ENCODE results near the gene CCNF. TPM values are rescaled to one million over a fixed set of nuclear protein-coding genes. Genes with fewer than 3 reads are reported as not detected.

CCNF gene
- total RNA-seq, 2 experiments from 2014 or later, result 0.81 to 1.3 TPM

DNA sequence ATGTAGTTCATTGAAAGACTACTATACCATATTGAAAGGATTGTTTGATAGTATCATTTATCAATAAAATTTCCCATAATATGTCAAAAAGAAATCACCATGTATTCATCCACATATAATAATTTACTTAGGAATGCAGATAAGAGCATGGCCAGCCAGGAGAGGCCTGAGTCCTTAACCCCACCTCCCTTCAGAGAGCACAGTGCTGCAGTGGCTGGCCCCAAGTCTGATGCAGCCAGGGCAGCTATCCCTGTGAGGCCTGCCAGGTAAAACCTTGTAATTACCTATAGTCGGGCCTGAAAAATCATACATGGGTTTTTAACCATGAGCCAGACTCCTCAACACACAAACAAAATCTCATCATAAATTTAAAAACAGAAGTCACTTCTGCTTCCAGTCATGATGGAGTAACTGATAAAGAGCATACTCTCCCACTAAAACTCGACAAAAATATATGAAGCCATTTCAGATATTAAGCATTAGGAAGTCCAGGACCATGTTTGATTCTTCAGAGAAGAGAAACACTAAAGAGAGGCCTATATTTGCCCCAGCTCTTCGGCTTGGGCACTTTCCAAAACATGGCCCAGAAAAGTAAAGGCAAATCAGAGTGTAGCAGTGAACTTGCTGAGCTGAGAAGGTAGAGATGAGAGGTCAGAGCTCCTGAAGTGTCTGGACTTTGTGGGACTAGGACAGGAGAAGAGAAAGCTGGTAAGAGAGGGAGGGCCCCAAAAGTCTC lies 40.9 kb upstream of the CCNF start:
- H3K27ac ChIP-seq (ENCODE audit: low read depth in 1 of 2, low read length in 2 of 2), result no peak overlapping the region
- Mint-ChIP-seq H3K27me3 (peaks cover 20% of the 10 kb centered on the region), H3K27ac (no peak overlapping the region), H3K36me3 (ENCODE audit: low read depth) (no peaks in the 10 kb centered on the region), H3K9me3 (no peaks in the 10 kb centered on the region), H3K4me3 (no peak overlapping the region), H3K4me1 (ENCODE audit: low read depth) (no peaks in the 10 kb centered on the region)
- H3K9me3 ChIP-seq (ENCODE audit: control insufficient read depth in 1 of 2, insufficient read depth in 1 of 2, low read length in 2 of 2), result peaks cover 0 to 8% of the 10 kb centered on the region in 2 experiments
- ATAC-seq (ENCODE audit: poor library complexity), result no peak
- H3K27me3 ChIP-seq (ENCODE audit: control insufficient read depth in 1 of 2, insufficient read depth in 2 of 2, low read length in 2 of 2), result no peaks in the 10 kb centered on the region
- intact Hi-C loops (cut with DNase I, micrococcal nuclease), result no loop called here
- CTCF ChIA-PET, result no interaction called here
- no peaks in the 10 kb centered on the region for H3K36me3 ChIP-seq (ENCODE audit: insufficient read depth, low read length)
- no peaks in the 10 kb centered on the region for H3K4me1 ChIP-seq (ENCODE audit: insufficient read depth, low read length)
- POLR2A ChIA-PET, result no interaction called here
- TF ChIP-seq, protein P1, sequence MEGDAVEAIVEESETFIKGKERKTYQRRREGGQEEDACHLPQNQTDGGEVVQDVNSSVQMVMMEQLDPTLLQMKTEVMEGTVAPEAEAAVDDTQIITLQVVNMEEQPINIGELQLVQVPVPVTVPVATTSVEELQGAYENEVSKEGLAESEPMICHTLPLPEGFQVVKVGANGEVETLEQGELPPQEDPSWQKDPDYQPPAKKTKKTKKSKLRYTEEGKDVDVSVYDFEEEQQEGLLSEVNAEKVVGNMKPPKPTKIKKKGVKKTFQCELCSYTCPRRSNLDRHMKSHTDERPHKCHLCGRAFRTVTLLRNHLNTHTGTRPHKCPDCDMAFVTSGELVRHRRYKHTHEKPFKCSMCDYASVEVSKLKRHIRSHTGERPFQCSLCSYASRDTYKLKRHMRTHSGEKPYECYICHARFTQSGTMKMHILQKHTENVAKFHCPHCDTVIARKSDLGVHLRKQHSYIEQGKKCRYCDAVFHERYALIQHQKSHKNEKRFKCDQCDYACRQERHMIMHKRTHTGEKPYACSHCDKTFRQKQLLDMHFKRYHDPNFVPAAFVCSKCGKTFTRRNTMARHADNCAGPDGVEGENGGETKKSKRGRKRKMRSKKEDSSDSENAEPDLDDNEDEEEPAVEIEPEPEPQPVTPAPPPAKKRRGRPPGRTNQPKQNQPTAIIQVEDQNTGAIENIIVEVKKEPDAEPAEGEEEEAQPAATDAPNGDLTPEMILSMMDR (IDR thresholded peaks at IDR 0.05), result no peak
- no peak for DNase-seq
- no peak overlapping the region for H3K4me3 ChIP-seq (ENCODE audit: low read length)

GRCh38 chr16:2388875-2389433 lies 40.3 kb upstream of the CCNF start:
- Mint-ChIP-seq H3K27me3 (peaks cover 20% of the 10 kb centered on the region), H3K4me1 (ENCODE audit: low read depth) (no peaks in the 10 kb centered on the region), H3K4me3 (no peak overlapping the region), H3K36me3 (ENCODE audit: low read depth) (no peaks in the 10 kb centered on the region), H3K9me3 (no peaks in the 10 kb centered on the region), H3K27ac (no peak overlapping the region)
- TF ChIP-seq, protein P1 (IDR thresholded peaks at IDR 0.05), result no peak
- intact Hi-C loops (cut with DNase I, micrococcal nuclease), result no loop called here
- POLR2A ChIA-PET, result no interaction called here
- Histone ChIP-seq H3K36me3 (ENCODE audit: insufficient read depth, low read length) (no peaks in the 10 kb centered on the region), H3K4me1 (ENCODE audit: insufficient read depth, low read length) (no peaks in the 10 kb centered on the region), H3K27me3 (ENCODE audit: control insufficient read depth in 1 of 2, insufficient read depth in 2 of 2, low read length in 2 of 2) (no peaks in the 10 kb centered on the region), H3K4me3 (ENCODE audit: low read length) (no peak overlapping the region), H3K9me3 (ENCODE audit: control insufficient read depth in 1 of 2, insufficient read depth in 1 of 2, low read length in 2 of 2) (peaks cover 0 to 8% of the 10 kb centered on the region in 2 experiments), H3K27ac (ENCODE audit: low read depth in 1 of 2, low read length in 2 of 2) (no peak overlapping the region)
- DNase-seq (no peak), ATAC-seq (ENCODE audit: poor library complexity) (no peak)
- CTCF ChIA-PET, result no interaction called here

- intact Hi-C loops (cut with DNase I, micrococcal nuclease), result no loop called here
- Mint-ChIP-seq H3K27ac (no peak overlapping the region), H3K4me3 (no peak overlapping the region), H3K4me1 (ENCODE audit: low read depth) (no peaks in the 10 kb centered on the region), H3K36me3 (ENCODE audit: low read depth) (no peaks in the 10 kb centered on the region), H3K27me3 (peaks cover 11% of the 10 kb centered on the region), H3K9me3 (no peaks in the 10 kb centered on the region)
- DNase-seq (no peak), ATAC-seq (ENCODE audit: poor library complexity) (no peak)
- H3K36me3 ChIP-seq (ENCODE audit: insufficient read depth, low read length), result no peaks in the 10 kb centered on the region
- no peaks in the 10 kb centered on the region for H3K4me1 ChIP-seq (ENCODE audit: insufficient read depth, low read length)
- ChIA-PET POLR2A (no interaction called here), CTCF (no interaction called here)
- H3K27ac ChIP-seq (ENCODE audit: low read depth in 1 of 2, low read length in 2 of 2), result no peak overlapping the region
- H3K27me3 ChIP-seq (ENCODE audit: control insufficient read depth in 1 of 2, insufficient read depth in 2 of 2, low read length in 2 of 2), result no peaks in the 10 kb centered on the region
- H3K4me3 ChIP-seq (ENCODE audit: low read length), result no peak overlapping the region
- TF ChIP-seq, protein P1 (IDR thresholded peaks at IDR 0.05), result no peak
- peaks cover 0 to 8% of the 10 kb centered on the region in 2 experiments for H3K9me3 ChIP-seq (ENCODE audit: control insufficient read depth in 1 of 2, insufficient read depth in 1 of 2, low read length in 2 of 2)
Observed at GRCh38 chr16:2392025-2392424, 37.2 kb upstream of the CCNF start.

Measured in CD4-positive, alpha-beta T cell (primary cell).